Measurements from ENCODE around the gene MARF1. TPM values are rescaled to one million over a fixed set of nuclear protein-coding genes. Genes with fewer than 3 reads are reported as not detected.
"Not testable (repeated sequence)": the region's sequence is repeated elsewhere in the genome, so short reads cannot be mapped to it uniquely, and the experiment has no call there.

MARF1 gene
- total RNA-seq, 2 donors from 2014 or later, result 70.8 to 134 TPM

GRCh38 chr16:15616012-15616411 is 26.9 kb downstream of the MARF1 start:
- DNase-seq (ENCODE audit: low spot score in 2 of 2) (no peak), ATAC-seq (no peak)
- H3K36me3 Mint-ChIP-seq, result peaks cover 6 to 23% of the 10 kb centered on the region in 2 donors
- peak overlapping the region in 1 of 2 donors; percentile 44 for H3K27ac Mint-ChIP-seq
- H3K9me3 Mint-ChIP-seq, result no peaks in the 10 kb centered on the region

DNA sequence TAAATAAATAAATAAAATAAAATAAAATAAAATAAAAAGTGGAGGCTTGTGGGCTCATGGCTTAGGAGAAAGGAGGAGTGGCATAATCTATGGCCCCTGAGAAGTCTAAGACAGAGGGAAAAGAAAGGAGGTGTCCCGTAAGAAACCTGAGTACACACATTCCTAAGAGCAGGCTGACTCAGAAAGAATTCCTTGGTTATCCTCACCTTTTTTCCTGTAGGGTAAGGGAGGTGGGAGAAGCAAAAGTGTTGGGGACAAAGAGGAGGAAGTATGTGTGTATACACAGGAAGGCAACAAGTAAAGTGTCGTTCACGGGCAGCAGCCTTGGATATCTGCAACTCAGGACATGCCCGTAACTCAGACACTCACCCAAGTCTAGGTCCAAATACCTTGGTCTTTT is 29.3 kb downstream of the MARF1 start:
- Mint-ChIP-seq H3K36me3 (peaks cover 5 to 18% of the 10 kb centered on the region in 2 donors), H3K27ac (no peak overlapping the region), H3K9me3 (no peaks in the 10 kb centered on the region)
- DNase-seq (ENCODE audit: low spot score in 2 of 2) (no peak), ATAC-seq (no peak)

DNA sequence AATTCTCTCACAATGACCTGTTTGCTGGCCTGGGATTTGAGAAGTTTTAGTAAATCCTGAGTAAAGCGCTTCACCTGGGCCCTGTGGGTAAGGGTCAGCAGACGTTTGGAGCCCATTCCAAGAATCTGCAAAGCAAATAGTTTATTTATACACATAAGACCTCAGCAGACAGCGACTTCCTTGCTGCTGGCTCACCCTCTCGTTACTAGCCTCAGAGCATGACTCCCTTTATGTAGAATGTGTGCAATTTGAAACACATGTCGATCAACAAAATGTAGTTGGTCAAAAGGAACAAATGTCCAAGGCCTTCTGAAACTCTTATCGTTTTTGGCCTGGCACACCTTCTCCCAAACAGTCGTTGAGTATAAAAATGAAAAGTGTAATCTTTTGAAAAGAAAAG is 31.3 kb downstream of the MARF1 start:
- Mint-ChIP-seq H3K27ac (peak overlapping the region; percentile 13 to 52), H3K36me3 (peaks cover 5 to 9% of the 10 kb centered on the region in 2 donors)
- no peak for ATAC-seq

DNA sequence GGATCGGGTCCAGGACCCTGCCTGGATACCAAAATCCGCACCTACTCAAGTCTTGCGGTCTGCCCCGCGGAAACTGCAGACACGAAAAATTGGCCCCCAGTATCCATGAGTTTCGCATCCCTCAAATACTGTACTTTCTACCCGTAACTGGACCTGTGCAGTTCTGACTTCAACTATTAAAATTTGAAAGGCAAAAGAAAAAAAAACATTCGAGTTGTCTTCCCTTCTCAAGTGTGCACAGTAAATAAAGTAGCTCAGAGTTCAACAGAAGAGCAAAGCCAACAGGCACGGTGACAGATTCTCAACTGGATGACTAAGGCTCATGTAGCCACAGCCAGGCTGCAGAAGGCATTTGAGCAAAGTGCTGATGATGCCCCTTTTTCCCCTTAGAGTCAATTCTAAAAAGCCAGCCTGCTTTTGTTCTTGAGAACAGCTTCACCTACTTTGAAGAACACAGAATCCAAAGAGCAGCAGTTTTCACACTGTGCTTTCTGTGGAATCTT is 32.5 kb downstream of the MARF1 start:
- Mint-ChIP-seq H3K27ac (peak overlapping the region in 1 of 2 donors; percentile 59), H3K36me3 (peaks cover 5 to 14% of the 10 kb centered on the region in 2 donors), H3K9me3 (no peaks in the 10 kb centered on the region)
- no peak for DNase-seq (ENCODE audit: low spot score in 2 of 2)
- ATAC-seq, result peak; percentile 68 to 79

More for the DNA sequence above, 31.3 kb downstream of the MARF1 start:
- no peaks in the 10 kb centered on the region for H3K9me3 Mint-ChIP-seq
- DNase-seq (ENCODE audit: low spot score in 2 of 2), result no peak

DNA sequence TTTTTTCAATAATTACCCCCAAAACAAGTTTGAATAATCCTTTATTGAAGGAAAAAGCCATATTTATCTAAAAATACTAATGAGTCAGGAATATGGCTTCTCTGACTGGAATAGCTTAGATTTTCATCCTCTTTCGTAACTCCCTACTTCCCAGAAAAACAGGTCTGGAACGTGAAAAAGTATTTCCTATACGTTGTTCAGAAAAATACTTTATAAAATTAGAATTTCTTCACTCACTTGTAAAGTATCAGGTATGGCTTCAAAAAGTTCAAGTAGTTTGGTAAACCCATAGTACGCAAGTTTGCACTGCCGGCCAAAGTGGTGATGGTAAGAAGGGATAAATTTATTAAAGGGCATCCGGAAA is 33.7 kb downstream of the MARF1 start:
- Mint-ChIP-seq H3K9me3 (no peaks in the 10 kb centered on the region), H3K27ac (no peak overlapping the region), H3K36me3 (peaks cover 6 to 14% of the 10 kb centered on the region in 2 donors)
- no peak for DNase-seq (ENCODE audit: low spot score in 2 of 2)
- no peak for ATAC-seq

DNA sequence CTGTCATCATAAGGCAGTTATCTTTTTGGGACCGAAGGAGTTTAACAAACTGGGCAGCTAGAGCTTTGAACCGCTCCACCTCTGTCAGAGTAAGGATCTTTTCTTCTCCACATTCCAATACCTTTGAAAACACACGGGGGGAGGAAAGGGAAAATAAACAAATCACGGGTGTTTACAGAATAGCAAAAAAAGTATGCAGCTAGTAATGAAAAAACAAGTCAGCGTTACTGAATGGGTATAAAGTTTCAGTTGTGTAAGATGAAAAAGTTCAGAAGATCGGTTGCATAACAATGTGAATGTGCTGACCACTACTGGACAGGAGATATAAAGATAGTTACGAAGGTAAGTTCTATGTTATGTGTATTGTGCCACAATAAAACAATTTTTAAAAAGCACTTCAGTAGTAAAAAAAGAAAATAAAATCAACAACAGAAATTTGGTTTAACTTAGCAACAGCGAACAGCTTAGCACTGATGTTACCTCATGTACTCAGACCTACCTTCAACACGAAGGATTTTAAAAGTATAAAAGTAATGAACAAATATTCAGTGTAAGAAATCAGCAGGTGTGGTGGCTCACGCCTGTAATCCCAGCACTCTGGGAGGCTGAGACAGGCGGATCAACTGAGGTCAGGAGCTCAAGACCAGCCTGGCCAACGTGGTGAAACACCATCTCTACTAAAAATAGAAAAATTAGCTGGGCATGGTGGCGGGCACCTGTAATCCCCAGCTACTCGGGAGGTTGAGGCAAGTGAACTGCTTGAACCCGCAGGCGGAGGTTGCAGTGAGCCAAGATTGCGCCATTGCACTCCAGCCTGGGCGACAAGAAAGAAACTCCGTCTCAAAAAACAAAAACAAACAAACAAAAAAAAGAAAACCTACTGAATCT is 34.3 kb downstream of the MARF1 start:
- ATAC-seq (no peak), DNase-seq (ENCODE audit: low spot score in 2 of 2) (no peak)
- H3K27ac Mint-ChIP-seq, result no peak overlapping the region
- no peaks in the 10 kb centered on the region for H3K9me3 Mint-ChIP-seq
- H3K36me3 Mint-ChIP-seq, result peaks cover 12 to 19% of the 10 kb centered on the region in 2 donors

DNA sequence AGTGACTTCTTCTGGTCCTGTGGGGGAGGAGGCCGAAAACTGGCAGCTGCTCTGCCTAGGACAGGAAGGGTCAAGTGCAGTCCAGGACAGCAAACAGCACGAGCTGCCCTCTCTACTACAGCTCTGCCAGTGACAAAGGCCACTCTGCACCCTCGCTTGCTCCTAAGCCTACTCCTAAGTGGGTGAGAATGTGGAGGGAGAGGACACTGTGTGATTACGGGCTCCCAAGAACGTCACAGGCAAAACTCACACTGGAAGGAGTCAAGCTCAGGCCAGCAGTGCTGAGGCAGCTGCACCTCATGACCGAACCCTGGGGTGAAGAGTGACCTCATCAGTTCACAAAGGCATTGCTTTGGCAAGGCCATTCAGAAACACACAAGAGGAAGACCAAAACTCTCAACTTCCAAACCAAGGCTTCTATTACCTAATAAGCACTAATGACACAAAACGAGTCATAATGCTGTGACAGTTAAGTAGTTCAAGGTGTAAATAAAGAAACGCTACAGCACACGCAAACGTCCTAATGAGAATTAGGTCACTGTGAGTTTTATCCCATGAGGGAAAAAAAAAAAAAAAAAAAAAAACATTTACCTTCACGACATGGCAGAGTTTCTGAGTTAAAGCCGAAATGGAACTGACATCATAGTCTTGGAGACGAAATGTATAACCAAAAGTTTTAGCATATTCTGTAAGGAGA is 35.1 kb downstream of the MARF1 start:
- H3K36me3 Mint-ChIP-seq, result peaks cover 17 to 20% of the 10 kb centered on the region in 2 donors

DNA sequence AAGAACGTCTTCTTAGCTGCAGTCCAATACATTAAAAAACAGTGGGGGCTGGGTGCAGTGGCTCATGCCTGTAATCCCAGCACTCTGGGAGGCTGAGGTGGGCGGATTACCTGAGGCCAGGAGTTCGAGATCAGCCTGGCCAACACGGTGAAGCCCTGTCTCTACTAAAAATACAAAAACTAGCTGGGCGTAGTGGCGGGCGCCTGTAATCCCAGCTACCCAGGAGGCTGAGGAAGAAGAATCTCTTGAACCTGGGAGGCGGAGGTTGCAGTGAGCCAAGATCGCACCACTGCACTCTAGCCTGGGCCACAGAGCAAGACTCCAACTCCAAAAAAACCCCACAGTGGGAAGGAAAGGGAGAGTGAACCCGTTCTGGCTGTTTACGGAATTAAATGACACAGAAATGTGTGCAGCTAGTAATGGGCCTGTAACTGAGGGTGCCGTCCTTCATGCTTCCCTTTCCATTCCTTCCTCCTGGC is 35.7 kb downstream of the MARF1 start:
- not testable (repeated sequence) for DNase-seq (ENCODE audit: low spot score in 2 of 2); H3K9me3 Mint-ChIP-seq; ATAC-seq
- Mint-ChIP-seq H3K27ac (peak overlapping the region; percentile 48 to 81), H3K36me3 (peaks cover 17 to 20% of the 10 kb centered on the region in 2 donors)

More for the DNA sequence above, 35.1 kb downstream of the MARF1 start:
- no peak for DNase-seq (ENCODE audit: low spot score in 2 of 2)
- no peak for ATAC-seq
- Mint-ChIP-seq H3K9me3 (no peaks in the 10 kb centered on the region), H3K27ac (peak overlapping the region in 1 of 2 donors; percentile 48)

- DNase-seq (ENCODE audit: low spot score in 2 of 2) (no peak), ATAC-seq (no peak)
- Mint-ChIP-seq H3K9me3 (no peaks in the 10 kb centered on the region), H3K27ac (peak overlapping the region; percentile 48 to 81), H3K36me3 (peaks cover 21 to 25% of the 10 kb centered on the region in 2 donors)
Measured at GRCh38 chr16:15606518-15607220, 36.3 kb downstream of the MARF1 start.

DNA sequence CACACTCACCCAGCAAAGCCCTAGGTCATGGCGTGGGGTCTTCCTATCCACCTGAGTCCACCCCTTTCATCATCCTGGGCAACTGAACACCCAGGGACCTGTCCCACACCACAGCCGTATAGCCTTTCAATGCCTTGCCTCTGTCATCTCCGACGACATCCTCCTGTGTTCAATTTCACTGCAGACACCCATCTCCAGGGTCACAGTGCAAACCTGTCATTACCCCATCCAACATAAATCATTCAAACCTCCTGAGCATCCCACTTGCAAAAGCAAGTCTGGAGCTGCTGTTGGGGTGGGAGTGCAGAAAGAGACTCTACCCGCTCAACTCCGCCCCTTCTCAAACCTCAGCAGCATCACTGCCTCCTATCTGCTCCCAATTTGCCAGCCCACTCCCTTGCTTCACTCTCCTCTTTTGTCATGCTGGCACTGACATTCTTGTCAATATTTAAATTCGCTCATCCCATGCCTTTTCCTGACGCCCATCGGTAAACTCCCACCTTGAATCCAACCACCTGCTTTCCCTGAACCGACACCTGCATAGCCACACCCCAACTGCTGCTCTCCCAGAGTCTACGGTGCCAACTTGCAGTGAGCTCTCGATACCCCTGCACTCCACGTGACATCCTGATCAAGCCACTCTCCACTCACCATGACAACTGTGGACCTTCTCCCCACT is 37.0 kb downstream of the MARF1 start:
- ATAC-seq, result no peak
- peak overlapping the region; percentile 48 to 81 for H3K27ac Mint-ChIP-seq
- peaks cover 21 to 25% of the 10 kb centered on the region in 2 donors for H3K36me3 Mint-ChIP-seq
- DNase-seq (ENCODE audit: low spot score in 2 of 2), result no peak
- no peaks in the 10 kb centered on the region for H3K9me3 Mint-ChIP-seq

DNA sequence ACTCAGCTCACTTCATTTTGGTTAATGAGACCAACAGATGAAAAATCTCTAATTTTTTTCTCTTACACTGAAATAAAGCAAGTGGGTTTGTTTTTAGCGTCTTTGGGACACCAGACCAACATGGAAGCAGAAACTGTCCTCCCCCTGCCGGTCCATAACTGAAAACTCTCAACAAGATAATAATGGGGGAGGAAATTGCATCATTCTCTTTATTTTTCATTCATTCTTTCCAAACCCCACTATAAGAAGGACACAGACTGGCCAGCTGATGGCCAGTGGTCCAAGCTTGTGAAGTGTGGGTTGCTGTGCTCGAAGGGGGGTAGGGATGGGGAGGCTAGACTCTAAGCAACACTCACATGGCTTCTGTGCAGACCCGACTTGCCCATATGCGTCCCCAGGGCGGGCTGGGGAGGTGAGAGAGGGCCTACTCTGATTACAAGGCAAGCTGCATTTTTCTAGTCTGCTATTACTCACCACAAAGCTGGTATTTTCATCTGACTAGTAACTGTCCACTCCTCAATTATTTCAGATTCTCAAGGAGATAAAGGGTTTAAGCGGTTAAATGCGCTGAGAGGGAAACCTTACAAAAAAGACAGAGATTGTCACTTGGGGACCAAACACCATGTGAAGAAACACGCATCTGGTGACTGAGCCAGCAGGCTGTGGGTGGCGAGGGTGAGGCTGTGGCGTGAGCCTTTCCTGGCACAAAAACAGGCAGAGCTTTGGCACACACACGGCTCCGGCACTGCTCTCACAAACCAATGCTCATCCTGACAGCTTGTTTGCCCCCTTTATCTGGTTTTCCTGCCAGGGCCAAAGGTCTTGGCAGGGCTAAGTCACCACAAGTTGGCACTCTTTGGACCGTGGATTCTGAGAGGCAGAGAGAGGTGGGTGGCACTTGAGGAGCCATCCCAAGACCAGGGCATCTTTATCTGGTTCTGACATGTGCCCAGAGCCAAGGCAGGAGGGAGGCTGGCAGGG is 38.2 kb downstream of the MARF1 start:
- DNase-seq (ENCODE audit: low spot score in 2 of 2) (no peak), ATAC-seq (no peak)
- H3K27ac Mint-ChIP-seq, result peak overlapping the region; percentile 9 to 67
- no peaks in the 10 kb centered on the region for H3K9me3 Mint-ChIP-seq
- peaks cover 20 to 21% of the 10 kb centered on the region in 2 donors for H3K36me3 Mint-ChIP-seq

GRCh38 chr16:15602285-15603044 is 40.5 kb downstream of the MARF1 start:
- peaks cover 25 to 31% of the 10 kb centered on the region in 2 donors for H3K36me3 Mint-ChIP-seq
- no peaks in the 10 kb centered on the region for H3K9me3 Mint-ChIP-seq
- ATAC-seq (no peak), DNase-seq (ENCODE audit: low spot score in 2 of 2) (no peak)
- peak overlapping the region in 1 of 2 donors; percentile 27 for H3K27ac Mint-ChIP-seq

DNA sequence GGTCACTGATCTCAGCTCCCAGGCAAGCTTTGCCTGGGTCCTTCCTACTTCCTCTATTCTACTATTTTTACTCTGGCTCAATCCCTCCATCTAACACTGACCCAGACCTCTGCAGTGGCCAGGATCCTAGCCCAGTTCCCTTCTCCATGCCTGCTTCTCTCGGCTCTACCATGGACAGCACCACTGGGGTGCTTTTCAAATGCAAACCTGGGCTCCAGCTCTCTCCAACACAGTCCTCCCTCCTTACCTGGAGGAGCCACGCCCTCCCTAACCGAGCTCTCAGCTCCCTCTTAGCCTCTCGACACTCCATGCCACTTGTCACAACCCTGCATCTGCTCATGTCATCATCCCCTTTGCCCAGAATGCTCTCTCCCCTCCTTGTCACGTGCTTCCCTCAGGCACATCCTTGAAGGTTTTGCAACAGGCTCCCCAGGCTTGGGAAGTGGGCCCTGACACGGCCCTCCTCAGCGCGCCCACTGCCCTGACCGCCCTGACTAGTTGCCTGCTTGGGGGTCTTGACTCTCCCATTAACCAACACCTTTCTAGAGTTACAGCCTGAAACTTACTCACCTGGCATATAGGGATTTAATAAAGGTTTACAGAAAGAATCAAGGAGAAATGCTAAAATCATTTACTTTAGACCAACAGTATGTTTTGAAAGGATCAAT is 41.6 kb downstream of the MARF1 start:
- peak overlapping the region in 1 of 2 donors; percentile 47 for H3K27ac Mint-ChIP-seq
- no peaks in the 10 kb centered on the region for H3K9me3 Mint-ChIP-seq
- no peak for ATAC-seq
- no peak for DNase-seq (ENCODE audit: low spot score in 2 of 2)
- peaks cover 26 to 32% of the 10 kb centered on the region in 2 donors for H3K36me3 Mint-ChIP-seq
